ENCODE results near the gene TNFRSF9.
A peak's percentile ranks its signal among the peaks of the same experiment; 100 is the strongest.
"Not testable (repeated sequence)": the region's sequence is repeated elsewhere in the genome, so short reads cannot be mapped to it uniquely, and the experiment has no call there.

TNFRSF9 gene

GRCh38 chr1:7954683-7955082 is 14.0 kb upstream of the TNFRSF9 start:
- ATAC-seq (replicated peaks; ENCODE audit: extremely low read depth, poor library complexity, severe bottlenecking) (no peak), DNase-seq (ENCODE audit: low spot score in 2 of 2) (no peak)
- H3K4me1 Mint-ChIP-seq: peaks cover 43% of the 10 kb centered on the region
- H3K4me3 Mint-ChIP-seq: peak overlapping the region; percentile 88
- H3K27ac Mint-ChIP-seq (ENCODE audit: low read depth): peak overlapping the region; percentile 94
- H3K27me3 Mint-ChIP-seq: no peaks in the 10 kb centered on the region
- H3K36me3 Mint-ChIP-seq (ENCODE audit: insufficient read depth): no peaks in the 10 kb centered on the region
- H3K9me3 Mint-ChIP-seq: no peaks in the 10 kb centered on the region

GRCh38 chr1:7953850-7954609 is 13.4 kb upstream of the TNFRSF9 start:
- H3K9me3 Mint-ChIP-seq: no peaks in the 10 kb centered on the region
- H3K27ac Mint-ChIP-seq (ENCODE audit: low read depth): peak overlapping the region; percentile 94
- ATAC-seq (replicated peaks; ENCODE audit: extremely low read depth, poor library complexity, severe bottlenecking) (peak; percentile 58), DNase-seq (ENCODE audit: low spot score in 2 of 2) (peak; percentile 53 to 54)
- H3K36me3 Mint-ChIP-seq (ENCODE audit: insufficient read depth): peaks cover 2% of the 10 kb centered on the region
- H3K27me3 Mint-ChIP-seq: no peaks in the 10 kb centered on the region
- H3K4me1 Mint-ChIP-seq: peaks cover 50% of the 10 kb centered on the region
- peak overlapping the region; percentile 88 for H3K4me3 Mint-ChIP-seq

GRCh38 chr1:7952791-7953190 is 12.2 kb upstream of the TNFRSF9 start:
- not testable (repeated sequence) for H3K9me3 Mint-ChIP-seq

GRCh38 chr1:7948960-7949359 is 8.3 kb upstream of the TNFRSF9 start:
- no peaks in the 10 kb centered on the region for H3K27me3 Mint-ChIP-seq
- H3K27ac Mint-ChIP-seq (ENCODE audit: low read depth): peak overlapping the region; percentile 82
- H3K4me3 Mint-ChIP-seq: peak overlapping the region; percentile 39
- DNase-seq (ENCODE audit: low spot score in 2 of 2) (peak in 1 of 2 donors; percentile 42), ATAC-seq (replicated peaks; ENCODE audit: extremely low read depth, poor library complexity, severe bottlenecking) (peak; percentile 85)
- H3K36me3 Mint-ChIP-seq (ENCODE audit: insufficient read depth): peaks cover 2% of the 10 kb centered on the region
- H3K4me1 Mint-ChIP-seq: peaks cover 31% of the 10 kb centered on the region
- H3K9me3 Mint-ChIP-seq: no peaks in the 10 kb centered on the region

More at GRCh38 chr1:7952791-7953190, 12.2 kb upstream of the TNFRSF9 start:
- H3K27me3 Mint-ChIP-seq; DNase-seq (ENCODE audit: low spot score in 2 of 2); ATAC-seq (replicated peaks; ENCODE audit: extremely low read depth, poor library complexity, severe bottlenecking); H3K36me3 Mint-ChIP-seq (ENCODE audit: insufficient read depth); H3K27ac Mint-ChIP-seq (ENCODE audit: low read depth); H3K4me3 Mint-ChIP-seq: not testable (repeated sequence)
- peaks cover 57% of the 10 kb centered on the region for H3K4me1 Mint-ChIP-seq

- Mint-ChIP-seq H3K36me3 (ENCODE audit: insufficient read depth) (peaks cover 4% of the 10 kb centered on the region), H3K27ac (ENCODE audit: low read depth) (peak overlapping the region; percentile 97), H3K4me3 (peak overlapping the region; percentile 84), H3K4me1 (peaks cover 44% of the 10 kb centered on the region), H3K27me3 (peaks cover 28% of the 10 kb centered on the region), H3K9me3 (no peaks in the 10 kb centered on the region)
- DNase-seq (ENCODE audit: low spot score in 2 of 2) (no peak), ATAC-seq (replicated peaks; ENCODE audit: extremely low read depth, poor library complexity, severe bottlenecking) (no peak)
Measured at GRCh38 chr1:7943251-7943650, 2.6 kb upstream of the TNFRSF9 start.

- Mint-ChIP-seq H3K4me3 (peak overlapping the region; percentile 84), H3K4me1 (peaks cover 50% of the 10 kb centered on the region), H3K36me3 (ENCODE audit: insufficient read depth) (peaks cover 5% of the 10 kb centered on the region), H3K9me3 (no peaks in the 10 kb centered on the region), H3K27ac (ENCODE audit: low read depth) (peak overlapping the region; percentile 97), H3K27me3 (peaks cover 35% of the 10 kb centered on the region)
- DNase-seq (ENCODE audit: low spot score in 2 of 2) (no peak), ATAC-seq (replicated peaks; ENCODE audit: extremely low read depth, poor library complexity, severe bottlenecking) (peak; percentile 54)
Measured at GRCh38 chr1:7942214-7942921, 1.7 kb upstream of the TNFRSF9 start.

- Mint-ChIP-seq H3K27me3 (peaks cover 45% of the 10 kb centered on the region), H3K4me3 (peak overlapping the region; percentile 84), H3K27ac (ENCODE audit: low read depth) (peak overlapping the region; percentile 97), H3K36me3 (ENCODE audit: insufficient read depth) (peaks cover 7% of the 10 kb centered on the region), H3K9me3 (no peaks in the 10 kb centered on the region), H3K4me1 (peaks cover 57% of the 10 kb centered on the region)
- ATAC-seq (replicated peaks; ENCODE audit: extremely low read depth, poor library complexity, severe bottlenecking) (no peak), DNase-seq (ENCODE audit: low spot score in 2 of 2) (no peak)
Measured at GRCh38 chr1:7941437-7941793, 776 bp upstream of the TNFRSF9 start.

GRCh38 chr1:7940034-7940433 is 605 bp downstream of the TNFRSF9 start:
- Mint-ChIP-seq H3K36me3 (ENCODE audit: insufficient read depth) (peaks cover 9% of the 10 kb centered on the region), H3K9me3 (no peaks in the 10 kb centered on the region), H3K4me3 (peak overlapping the region; percentile 84), H3K27ac (ENCODE audit: low read depth) (peak overlapping the region; percentile 97), H3K27me3 (peaks cover 56% of the 10 kb centered on the region), H3K4me1 (peaks cover 71% of the 10 kb centered on the region)
- no peak for ATAC-seq (replicated peaks; ENCODE audit: extremely low read depth, poor library complexity, severe bottlenecking)
- no peak for DNase-seq (ENCODE audit: low spot score in 2 of 2)

- Mint-ChIP-seq H3K4me1 (peaks cover 68% of the 10 kb centered on the region), H3K36me3 (ENCODE audit: insufficient read depth) (peaks cover 12% of the 10 kb centered on the region), H3K4me3 (peak overlapping the region; percentile 84), H3K27me3 (peaks cover 56% of the 10 kb centered on the region), H3K27ac (ENCODE audit: low read depth) (peak overlapping the region; percentile 97), H3K9me3 (no peaks in the 10 kb centered on the region)
- no peak for ATAC-seq (replicated peaks; ENCODE audit: extremely low read depth, poor library complexity, severe bottlenecking)
- DNase-seq (ENCODE audit: low spot score in 2 of 2): no peak
Measured at GRCh38 chr1:7938070-7938469, 2.6 kb downstream of the TNFRSF9 start.

- H3K9me3 Mint-ChIP-seq: no peaks in the 10 kb centered on the region
- H3K36me3 Mint-ChIP-seq (ENCODE audit: insufficient read depth): peaks cover 13% of the 10 kb centered on the region
- H3K4me3 Mint-ChIP-seq: no peak overlapping the region
- no peak for ATAC-seq (replicated peaks; ENCODE audit: extremely low read depth, poor library complexity, severe bottlenecking)
- no peak overlapping the region for H3K27ac Mint-ChIP-seq (ENCODE audit: low read depth)
- H3K4me1 Mint-ChIP-seq: peaks cover 57% of the 10 kb centered on the region
- peaks cover 22% of the 10 kb centered on the region for H3K27me3 Mint-ChIP-seq
- no peak for DNase-seq (ENCODE audit: low spot score in 2 of 2)
Measured at GRCh38 chr1:7932524-7933138, 8.0 kb downstream of the TNFRSF9 start.

- Mint-ChIP-seq H3K27ac (ENCODE audit: low read depth) (peak overlapping the region; percentile 89), H3K27me3 (peaks cover 11% of the 10 kb centered on the region), H3K36me3 (ENCODE audit: insufficient read depth) (peaks cover 12% of the 10 kb centered on the region), H3K4me3 (peak overlapping the region; percentile 75), H3K4me1 (peaks cover 60% of the 10 kb centered on the region), H3K9me3 (no peaks in the 10 kb centered on the region)
- DNase-seq (ENCODE audit: low spot score in 2 of 2): no peak
- ATAC-seq (replicated peaks; ENCODE audit: extremely low read depth, poor library complexity, severe bottlenecking): peak; percentile 44
Measured at GRCh38 chr1:7931446-7931812, 9.2 kb downstream of the TNFRSF9 start.

GRCh38 chr1:7930645-7931445 is 9.8 kb downstream of the TNFRSF9 start:
- H3K4me3 Mint-ChIP-seq: peak overlapping the region; percentile 75
- H3K36me3 Mint-ChIP-seq (ENCODE audit: insufficient read depth): peaks cover 10% of the 10 kb centered on the region
- peak; percentile 67 for ATAC-seq (replicated peaks; ENCODE audit: extremely low read depth, poor library complexity, severe bottlenecking)
- H3K4me1 Mint-ChIP-seq: peaks cover 56% of the 10 kb centered on the region
- H3K27me3 Mint-ChIP-seq: peaks cover 5% of the 10 kb centered on the region
- DNase-seq (ENCODE audit: low spot score in 2 of 2): peak in 1 of 2 donors; percentile 36
- H3K27ac Mint-ChIP-seq (ENCODE audit: low read depth): peak overlapping the region; percentile 89
- H3K9me3 Mint-ChIP-seq: no peaks in the 10 kb centered on the region

All from central memory CD8-positive, alpha-beta T cell (primary cell).